Activated CD8-positive, alpha-beta memory T cell treated with anti-CD3 and anti-CD28 coated beads, Interleukin-2, amount 50 U/mL, for 1 hour (primary cell): Measurements from ENCODE around the gene TMEM192.
"Not testable (repeated sequence)": the region's sequence is repeated elsewhere in the genome, so short reads cannot be mapped to it uniquely, and the experiment has no call there.

Source experiments
- DNase-seq: peaks from one replicate; pipeline ENCODE4 v3.0.0-alpha.2; 2020; ENCODE audit errors: extremely low read depth

The TMEM192 gene

DNA sequence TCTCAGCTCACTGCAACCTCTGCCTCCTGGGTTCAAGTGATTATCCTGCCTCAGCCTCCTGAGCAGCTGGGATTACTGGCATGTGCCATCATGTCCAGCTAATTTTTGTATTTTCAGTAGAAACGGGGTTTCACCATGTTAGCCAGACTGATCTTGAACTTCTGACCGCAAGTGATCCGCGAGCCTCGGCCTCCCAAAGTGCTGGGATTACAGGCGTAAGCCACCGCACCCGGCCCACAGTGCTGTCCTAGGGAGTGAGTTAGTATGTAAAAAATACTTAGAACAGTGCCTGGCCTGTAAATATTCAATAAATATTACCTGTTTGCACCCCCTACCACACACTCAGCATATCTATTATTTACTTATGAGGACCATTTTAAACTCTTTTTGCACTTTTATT lies 20.5 kb downstream of the TMEM192 start:
- not testable (repeated sequence) for DNase-seq

DNA sequence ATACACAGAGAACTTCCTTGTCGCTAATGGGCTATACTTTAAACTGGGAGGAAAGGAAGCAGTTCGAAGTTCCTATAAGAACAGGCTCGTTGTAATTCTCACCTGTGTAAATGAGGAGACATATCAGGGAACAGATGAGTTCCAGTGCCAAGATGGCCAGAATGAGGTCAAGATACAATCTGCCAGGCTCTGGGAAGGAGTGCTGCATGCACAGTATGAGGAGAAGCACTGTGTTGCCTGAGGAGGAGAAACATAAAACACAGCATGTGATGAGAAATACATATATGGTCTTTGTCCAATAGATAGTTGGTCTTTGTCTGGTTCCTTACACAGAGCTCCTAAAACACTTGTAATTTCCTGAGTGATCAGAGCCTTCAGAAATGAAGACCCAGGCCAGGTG lies 24.3 kb downstream of the TMEM192 start:
- no peak for DNase-seq

GRCh38 chr4:165085946-165086345 lies 26.7 kb downstream of the TMEM192 start:
- no peak for DNase-seq

DNA sequence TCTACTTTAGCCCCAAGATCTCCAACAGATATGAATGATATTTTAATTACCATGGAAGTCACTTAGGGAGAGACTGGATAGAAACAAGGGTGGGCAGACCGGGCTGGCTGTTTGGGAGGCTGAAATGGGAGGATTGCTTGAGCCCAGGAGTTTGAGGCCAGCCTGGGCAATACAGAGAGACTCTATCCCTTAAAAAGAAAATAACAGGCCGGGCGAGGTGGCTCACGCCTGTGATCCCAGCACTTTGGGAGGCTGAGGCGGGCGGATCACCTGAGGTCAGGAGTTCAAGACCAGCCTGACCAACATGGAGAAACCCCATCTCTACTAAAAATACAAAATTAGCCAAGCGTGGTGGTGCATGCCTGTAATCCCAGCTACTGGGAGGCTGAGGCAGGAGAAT lies 27.9 kb downstream of the TMEM192 start:
- DNase-seq, result not testable (repeated sequence)

- DNase-seq, result no peak
Measured at GRCh38 chr4:165079476-165079875, 33.2 kb downstream of the TMEM192 start.

GRCh38 chr4:165077034-165077578 lies 35.6 kb downstream of the TMEM192 start:
- no peak for DNase-seq

- not testable (repeated sequence) for DNase-seq
Measured at GRCh38 chr4:165073346-165073745, 39.3 kb downstream of the TMEM192 start.

DNA sequence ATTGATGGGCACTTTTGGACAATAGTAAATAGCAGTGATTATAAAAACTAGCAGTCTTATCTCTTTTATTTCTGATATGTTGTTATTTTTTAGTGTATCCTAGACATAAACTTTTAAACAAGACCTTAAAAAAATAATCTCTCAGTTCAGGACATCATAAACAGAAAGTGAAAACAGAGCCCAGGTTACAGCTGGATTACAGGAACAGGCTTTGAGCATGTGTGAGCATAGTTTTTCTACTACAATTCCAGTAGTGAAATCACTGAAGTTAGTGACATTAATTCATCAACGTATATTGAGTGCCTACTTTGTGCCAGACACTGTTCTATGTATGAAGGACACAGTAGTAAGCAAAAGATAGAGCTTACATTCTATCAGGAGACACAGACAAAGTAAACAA lies 42.1 kb downstream of the TMEM192 start:
- no peak for DNase-seq

DNA sequence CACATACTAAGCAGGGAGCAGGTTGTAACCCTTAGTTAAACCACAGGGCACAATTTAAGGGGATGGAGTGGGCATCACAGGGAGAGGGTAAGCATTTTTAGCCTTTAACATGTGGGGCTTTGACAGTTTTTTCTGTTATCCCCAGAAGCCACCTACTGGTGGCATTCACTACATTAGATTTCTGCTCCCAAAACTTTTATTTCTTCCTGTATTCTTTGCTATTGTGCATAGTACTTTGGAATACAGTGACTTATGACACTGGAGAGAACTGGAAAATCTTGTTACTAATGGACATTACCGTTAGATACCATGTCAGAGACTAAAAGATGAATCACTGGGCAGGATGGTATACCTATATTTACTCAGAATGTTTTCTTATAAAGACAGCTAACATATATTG lies 51.7 kb downstream of the TMEM192 start:
- DNase-seq, result no peak

GRCh38 chr4:165059386-165059785 lies 53.3 kb downstream of the TMEM192 start:
- no peak for DNase-seq

- DNase-seq, result no peak
Measured at GRCh38 chr4:165058666-165059065, 54.0 kb downstream of the TMEM192 start.

DNA sequence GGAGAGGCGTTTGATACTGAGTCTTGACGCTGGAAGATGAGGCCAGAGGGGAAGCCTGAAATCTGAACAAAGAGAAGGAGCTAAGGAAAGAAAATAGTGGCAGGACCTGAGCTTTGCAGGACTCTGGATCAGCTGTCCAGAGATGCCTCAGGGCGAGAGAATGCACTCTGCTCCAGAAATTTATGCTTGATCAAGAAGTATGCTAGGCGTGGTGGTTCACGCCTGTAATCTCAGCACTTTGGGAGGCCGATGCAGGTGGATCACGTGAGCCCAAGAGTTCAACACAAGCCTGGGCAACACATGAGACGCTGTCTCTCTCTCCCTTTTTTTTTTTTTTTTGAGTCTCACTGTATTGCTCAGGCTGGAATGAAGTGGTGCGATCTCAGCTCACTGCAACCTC lies 57.1 kb downstream of the TMEM192 start:
- no peak for DNase-seq

DNA sequence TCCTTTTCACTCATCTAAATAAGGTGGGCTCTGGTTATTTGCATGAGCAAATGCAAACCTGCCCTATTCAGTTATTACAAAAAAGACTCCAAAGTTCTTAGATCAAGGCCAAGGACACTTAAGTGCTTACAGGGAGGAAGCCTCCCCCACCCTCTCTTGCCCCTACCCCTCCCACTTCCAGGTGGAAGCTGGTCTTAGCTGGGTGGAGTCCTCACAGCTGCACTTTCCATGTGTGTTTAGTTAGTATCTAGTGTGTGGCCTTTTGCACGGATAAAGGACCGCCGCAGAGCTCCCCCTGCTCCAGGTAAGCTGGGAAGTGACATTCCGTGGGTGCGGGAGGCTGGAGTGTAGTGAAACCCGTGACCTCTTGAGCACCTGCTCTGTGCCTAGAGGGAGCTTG lies 59.0 kb downstream of the TMEM192 start, which contains the start of gene TRIM75:
TRIM75 (plus strand) TSS at position 222 of the 400 bp plus-strand sequence. CDS start 5,282 bp downstream, outside the sequence.
- DNase-seq, result no peak

- no peak for DNase-seq
Measured at GRCh38 chr4:165052627-165053026, 60.0 kb downstream of the TMEM192 start.

DNA sequence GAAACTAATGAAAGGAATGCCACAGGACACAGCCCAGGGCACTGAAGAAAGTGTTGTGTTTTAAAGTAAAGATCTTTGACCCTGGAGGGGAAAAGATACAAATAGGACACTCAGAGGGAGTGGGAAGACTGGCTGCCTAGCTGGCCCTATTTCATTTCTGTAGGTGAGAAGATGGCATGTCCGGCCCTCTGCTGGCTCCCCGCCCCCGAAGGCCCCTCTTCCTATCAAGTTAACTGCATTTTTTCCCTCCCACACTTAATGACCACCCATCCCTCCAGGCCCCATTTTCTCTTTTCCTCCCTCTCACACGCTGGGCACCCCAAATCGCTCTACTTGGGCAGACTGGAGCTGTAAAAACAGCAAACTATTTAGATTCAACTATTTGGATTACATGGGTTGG lies 64.5 kb downstream of the TMEM192 start:
- DNase-seq, result no peak

DNA sequence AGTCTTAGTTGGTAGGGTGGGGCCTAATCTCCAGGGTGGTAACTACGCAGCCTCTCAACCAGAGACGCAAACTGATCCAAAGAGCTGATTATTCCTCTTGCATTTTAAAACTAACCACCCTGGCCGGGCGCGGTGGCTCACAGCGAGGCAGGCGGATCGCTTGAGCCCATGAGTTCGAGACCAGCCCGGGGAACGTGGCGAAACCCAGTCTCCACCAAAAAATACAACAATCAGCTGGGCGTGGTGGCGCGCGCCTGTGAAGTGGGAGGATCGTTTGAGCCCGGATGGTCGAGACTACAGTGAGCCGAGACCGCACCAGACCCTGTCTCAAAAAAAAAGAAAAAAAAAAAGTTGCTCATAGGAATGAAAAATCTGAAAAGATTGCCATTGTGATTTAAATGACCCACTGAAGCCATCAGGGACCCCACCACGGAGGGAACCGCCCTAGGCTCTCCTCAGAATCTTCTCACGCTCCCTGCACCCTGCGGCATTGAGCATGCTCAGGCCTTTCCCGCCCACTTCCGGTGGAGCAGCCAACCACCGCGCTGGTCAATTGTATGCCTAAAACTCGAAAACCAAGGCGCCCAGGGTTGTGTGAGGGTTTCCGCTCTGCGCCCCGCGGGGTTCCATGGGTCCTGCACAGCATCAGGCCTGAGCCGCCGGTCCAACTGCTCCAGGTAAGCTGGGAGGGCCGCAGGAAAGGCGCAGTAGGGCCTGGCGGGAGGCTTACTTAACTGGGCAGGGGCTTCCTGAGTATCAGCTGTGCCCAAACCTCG lies 81.0 kb downstream of the TMEM192 start, which contains the start of gene TRIM60:
TRIM60 (plus strand) TSS at position 564 of the 776 bp plus-strand sequence. CDS start 8,074 bp downstream, outside the sequence.
- DNase-seq, result no peak

- no peak for DNase-seq
Measured at GRCh38 chr4:165027762-165028402, 84.8 kb downstream of the TMEM192 start.

GRCh38 chr4:165025782-165026181 lies 86.9 kb downstream of the TMEM192 start:
- not testable (repeated sequence) for DNase-seq
